GM18498 (cell line): ENCODE data around the gene MS4A4E.
"Not testable (repeated sequence)": the region's sequence is repeated elsewhere in the genome, so short reads cannot be mapped to it uniquely, and the experiment has no call there.

Source experiments
- ATAC-seq: cut with Tn5 transposase; IDR thresholded peaks from one replicate; pipeline ENCODE4 v1.9.1; 2021; ENCODE audit warnings: mild to moderate bottlenecking, moderate library complexity; ENCODE audit not compliant: unreplicated experiment

MS4A4E gene

DNA sequence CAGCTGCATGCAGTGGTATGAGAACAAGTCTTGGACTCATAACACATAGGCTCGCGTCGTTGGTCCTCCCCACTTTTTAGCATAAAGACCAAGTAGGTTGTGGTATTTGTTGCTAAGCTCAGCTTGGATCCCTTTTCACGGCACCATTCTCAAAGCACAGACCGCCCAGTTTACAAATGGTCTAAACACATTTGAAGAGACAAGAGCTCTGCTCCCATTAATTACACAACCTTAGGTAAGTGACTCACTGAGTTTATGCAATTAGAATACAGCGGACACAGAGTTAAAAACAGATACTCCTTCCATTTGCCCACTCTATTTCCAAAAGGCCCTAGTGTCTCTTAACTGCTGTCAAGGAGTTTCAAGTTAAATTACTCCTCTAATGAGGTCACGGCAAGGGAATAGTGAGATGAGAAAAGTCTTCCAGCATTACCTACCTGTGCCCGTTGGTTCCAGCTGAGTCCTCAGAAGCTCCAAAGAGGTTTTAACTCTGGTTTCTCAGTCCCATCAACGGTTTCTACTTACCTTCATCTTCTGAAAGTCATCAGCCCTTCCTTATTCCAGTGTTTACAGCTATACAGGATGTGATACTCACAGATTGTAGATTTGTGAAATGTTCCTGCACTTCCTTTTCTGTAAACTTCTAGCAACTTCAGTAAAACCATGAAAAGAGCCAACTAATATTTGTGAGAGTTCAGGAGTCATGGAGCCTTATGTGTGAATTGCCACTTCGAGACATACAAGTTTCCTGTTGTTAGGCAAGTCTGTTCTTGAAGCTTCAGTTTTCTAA lies 60.2 kb downstream of the MS4A4E start, which contains the start of gene MS4A6A:
MS4A6A (minus strand) TSS at position 543 of the 790 bp plus-strand sequence. CDS start 1,356 bp downstream, outside the sequence.
- ATAC-seq = no peak

DNA sequence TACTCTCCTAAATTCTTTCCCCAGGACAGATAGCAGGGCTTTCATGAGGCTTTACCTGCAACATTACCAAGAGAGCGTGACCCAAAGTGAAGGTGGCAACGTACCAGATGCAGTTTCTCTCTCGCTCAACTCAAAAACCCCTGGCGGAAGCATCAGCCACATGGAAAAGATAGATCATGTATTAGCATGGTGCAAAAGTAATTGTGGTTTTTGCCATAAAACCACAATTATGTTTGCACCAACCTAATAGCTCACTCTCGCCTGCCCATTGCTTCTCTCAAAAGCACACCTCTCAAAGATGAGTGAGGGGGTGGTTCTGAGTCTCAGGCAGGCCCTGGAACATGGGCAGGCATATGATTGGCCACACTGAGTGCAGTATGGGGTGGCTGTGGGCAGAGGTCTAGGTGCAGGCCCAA lies 67.1 kb downstream of the MS4A4E start:
- ATAC-seq = peak; percentile 76

DNA sequence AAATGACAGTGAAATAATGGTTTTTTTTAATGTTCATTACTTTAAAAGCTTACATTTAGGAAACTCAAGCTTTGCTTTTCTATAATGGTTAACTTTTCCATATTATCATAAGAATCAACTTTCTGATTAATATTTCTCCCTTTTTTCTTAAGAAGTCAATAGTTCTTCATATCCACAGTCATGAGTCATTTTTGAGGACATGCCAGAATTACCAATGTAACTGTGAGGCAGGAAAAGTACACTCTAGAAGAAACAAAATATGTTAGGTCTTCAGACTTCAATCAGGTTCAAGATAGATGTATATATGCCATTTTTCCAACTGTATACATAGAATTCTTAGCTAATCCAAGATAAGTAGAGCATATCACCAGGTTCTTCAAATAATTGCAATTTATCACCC lies 70.9 kb downstream of the MS4A4E start:
- no peak for ATAC-seq

DNA sequence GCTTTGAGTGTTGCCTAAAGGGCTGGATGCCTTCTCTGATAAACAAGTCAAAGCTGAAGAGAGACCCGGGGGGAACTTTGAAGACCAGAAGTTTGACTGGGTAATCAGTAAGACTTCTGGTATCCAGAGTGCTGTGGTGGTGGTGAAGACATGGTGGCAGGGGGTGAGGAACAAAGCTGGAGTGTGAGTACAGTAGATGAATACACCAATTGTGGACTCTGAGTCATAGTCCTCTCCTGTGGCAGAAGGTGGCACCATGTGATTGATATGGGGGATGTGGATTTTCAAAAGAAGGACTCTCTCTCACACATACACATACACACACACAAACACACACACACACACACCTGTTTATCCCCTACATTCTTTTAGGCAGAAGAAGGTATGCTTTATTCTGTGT lies 72.4 kb downstream of the MS4A4E start:
- no peak for ATAC-seq

DNA sequence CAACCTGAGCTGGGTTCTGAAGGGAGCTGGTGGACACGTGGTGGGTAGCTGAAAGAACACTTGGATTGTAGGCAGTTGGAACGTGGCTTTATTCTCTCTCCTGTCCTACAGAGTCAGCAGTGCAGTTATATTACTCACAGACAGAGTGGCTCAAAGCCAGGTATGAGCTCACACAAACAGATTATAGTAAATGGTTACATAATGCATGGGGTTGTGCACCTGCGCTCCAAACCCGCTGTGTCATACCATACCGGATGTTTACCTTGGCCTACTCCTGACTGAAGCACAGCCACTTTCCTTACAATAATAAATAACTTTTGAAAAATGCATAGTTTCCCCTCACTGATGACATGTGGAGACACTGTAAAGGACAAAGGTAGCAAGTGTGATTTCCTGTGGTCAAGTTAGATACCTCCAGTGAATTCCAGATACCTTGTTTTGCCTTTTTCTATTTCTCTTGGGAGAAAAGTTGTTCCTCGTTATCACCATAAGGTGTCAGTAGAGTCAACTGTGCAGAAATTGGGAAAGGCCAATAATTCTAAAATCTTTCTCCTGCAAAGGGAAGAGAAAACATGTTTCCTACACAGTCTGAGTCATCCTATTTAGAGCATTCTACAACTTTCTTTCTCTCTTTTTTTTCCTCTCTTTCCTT lies 73.5 kb downstream of the MS4A4E start:
- no peak for ATAC-seq

DNA sequence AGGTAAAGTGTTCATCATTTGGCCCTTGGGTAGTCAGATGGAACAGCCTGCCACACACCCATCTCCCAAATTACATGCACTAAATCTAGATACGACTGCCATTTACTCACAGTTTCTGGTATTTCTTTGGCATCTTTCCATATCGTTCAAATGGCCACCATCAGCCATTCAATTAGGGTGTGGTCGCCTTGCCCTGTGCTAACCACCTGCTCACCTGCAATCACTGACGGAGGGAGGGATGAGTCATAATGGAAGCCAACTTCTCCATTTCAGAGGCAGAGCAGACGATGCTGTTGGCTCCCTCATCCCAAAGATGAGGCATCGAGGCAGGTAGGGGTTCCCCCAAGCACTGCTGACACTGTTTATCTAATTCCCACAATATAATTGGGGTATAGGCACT lies 74.6 kb downstream of the MS4A4E start:
- no peak for ATAC-seq

DNA sequence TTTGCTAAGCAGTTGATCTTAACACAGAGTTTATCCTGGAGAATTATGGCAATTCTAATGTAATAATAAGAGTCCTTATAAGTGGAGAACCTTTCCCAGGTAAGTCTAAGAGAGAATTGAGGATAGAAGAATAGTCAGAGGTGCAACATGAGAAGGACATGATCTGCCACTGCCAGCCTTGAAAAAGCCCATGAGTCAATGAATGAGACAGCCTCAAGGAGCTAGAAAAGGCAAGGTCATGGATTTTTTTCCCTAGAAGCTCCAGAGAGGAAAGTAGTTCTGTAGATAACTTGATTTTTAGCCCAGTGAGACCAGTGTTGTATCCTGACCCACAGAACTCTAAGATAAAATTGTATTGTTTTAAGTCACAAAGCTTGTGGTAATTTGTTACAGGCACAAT lies 77.0 kb downstream of the MS4A4E start:
- ATAC-seq = no peak

DNA sequence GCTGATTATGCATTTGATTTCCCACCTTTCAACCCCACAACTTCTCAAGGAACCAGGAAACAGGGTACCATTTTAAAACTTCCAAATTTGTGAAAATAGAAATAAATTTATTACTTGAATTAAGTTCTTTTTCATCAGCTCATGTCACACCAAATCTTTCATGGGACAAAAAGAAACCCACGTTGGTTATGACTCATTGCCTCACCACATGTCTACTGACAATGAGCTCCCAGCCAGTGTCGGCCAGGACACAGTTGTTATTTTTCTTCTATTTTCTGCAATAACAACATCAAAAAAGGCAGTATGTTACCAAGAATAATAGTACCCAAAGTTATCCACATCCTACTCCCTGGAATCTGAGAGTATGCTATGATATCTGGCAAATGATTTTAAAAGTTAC lies 77.4 kb downstream of the MS4A4E start:
- no peak for ATAC-seq

DNA sequence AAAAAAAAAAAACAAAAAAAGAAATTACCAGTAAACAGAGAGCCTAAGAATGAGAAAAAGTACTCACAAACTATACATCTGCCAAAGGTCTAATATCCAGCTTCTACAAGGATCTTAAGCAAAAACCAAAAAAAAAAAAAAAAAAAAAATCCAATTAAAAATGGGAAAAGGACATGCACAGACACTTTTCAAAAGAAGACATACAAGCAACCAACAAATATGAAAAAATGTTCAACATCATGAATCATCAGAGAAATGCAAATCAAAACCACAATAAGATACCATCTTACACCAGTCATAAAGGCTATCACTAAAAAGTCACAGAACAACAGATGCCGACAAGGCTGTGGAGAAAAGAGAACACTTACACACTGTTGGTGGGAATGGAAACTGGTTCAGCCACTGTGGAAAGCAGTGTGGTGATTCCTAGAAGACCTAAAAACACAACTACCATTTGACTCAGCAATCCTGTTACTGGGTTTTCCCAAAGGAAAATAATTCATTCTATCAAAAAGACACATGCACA lies 78.3 kb downstream of the MS4A4E start:
- ATAC-seq = no peak

DNA sequence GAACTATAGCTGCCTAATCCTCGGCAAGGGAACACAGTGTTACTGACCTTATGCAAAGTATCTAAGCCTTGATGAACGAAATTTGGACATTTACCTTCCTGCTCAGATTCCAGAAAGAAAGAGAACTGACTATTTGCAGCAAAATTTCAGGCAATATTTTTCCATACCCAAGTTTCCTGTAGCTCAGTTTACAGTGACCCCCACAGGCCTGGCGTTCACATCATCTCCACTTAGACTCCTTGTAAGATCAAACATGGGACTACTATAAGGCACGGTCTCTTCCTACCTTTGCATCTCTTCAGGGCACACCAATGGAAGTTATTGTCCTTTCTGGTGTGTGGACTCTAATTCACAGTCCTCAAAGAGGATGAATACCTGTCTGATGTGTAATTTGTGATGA lies 81.2 kb downstream of the MS4A4E start:
- no peak for ATAC-seq

DNA sequence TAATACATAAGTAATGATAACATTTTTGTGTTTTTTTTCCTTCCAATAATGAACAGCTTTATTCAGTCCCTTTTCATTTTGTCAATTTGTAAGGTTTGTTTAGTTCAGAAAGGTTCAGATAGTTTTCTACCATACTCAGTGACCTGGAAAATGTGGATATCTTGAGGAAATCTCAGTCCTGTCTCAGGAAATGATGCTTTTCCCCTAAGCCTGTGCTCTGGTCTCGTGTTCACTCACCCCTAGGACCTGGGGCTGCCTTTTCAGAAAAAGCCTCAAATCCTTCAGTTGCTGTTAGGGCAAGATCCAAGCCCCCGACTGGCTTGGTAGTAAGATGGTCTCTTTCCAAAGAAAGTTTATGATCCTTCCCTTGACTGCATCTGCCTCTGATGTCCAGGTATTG lies 81.8 kb downstream of the MS4A4E start:
- ATAC-seq = no peak

DNA sequence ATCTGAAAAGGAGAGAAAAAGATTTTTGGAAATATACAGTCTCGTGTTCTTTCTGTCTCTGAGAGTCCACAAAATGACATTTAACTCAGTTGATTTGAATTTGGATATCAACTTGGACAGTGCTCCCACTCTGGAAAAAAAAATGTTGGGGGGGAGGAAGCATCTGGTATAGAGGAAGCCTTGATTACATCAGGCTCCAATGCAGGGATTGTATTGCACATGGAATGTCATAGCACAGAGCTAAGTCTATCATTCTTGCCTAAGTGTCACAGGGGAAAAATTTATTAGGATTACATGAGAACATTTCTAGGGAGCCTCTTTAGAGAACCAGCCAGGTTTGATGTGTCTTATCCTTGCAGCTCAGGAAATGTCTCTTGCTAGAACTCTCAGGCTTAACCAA lies 83.1 kb downstream of the MS4A4E start:
- no peak for ATAC-seq

DNA sequence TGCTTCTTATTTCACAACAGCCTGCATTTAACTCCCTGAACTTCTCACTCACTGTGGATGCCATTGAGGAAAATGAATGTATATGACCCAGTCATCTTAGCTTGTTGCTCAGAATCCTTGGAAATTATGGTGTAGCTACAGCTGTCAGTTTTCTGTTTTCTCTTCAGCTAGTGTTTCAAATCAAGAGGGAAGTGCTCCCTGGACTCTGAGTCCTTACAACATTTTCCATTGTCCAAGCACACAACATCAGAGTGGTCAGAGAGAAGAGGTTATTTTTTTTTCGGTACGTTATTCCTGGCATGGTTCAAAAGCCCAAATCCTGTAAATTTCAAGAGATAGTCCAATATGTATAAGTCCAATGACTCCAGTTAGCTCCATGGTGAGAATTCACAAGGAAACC lies 83.7 kb downstream of the MS4A4E start:
- ATAC-seq = no peak

DNA sequence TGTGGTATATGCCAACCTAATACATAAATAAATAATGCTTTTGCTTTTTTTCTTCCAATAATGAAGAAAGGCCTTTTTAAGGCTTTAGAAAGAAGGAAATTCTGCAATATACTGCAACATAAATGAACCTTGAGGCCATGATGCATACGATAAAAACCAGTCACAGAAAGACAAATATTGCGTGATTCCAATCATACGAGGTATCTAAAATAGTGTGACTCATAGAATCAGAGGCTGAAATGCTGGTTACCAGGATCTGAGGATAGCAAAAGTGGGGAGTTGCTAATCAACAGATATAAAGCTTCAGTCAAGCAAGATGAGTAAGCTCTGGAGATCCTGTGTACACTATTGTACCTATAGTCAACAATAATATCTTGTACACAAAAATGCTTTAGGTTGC lies 84.3 kb downstream of the MS4A4E start:
- ATAC-seq = no peak

DNA sequence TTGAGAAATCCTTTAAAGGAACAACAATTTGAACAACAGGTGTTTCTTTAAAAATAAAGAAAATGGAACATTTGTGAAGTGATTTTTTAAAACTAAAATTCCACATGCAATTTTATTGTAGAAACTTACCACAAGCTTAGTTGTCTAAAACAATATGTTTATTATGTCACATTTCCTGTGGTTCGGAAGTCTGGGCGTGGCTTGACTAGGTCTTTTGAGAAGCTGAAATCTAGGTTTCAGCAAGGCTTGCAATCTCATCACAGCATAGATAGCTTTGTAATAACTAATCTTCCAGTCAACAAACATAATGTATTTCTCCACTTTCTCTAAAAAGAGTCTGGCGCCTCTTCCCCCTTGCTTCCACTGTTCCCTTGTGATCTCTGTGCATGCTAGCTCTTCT lies 87.0 kb downstream of the MS4A4E start:
- ATAC-seq = no peak

DNA sequence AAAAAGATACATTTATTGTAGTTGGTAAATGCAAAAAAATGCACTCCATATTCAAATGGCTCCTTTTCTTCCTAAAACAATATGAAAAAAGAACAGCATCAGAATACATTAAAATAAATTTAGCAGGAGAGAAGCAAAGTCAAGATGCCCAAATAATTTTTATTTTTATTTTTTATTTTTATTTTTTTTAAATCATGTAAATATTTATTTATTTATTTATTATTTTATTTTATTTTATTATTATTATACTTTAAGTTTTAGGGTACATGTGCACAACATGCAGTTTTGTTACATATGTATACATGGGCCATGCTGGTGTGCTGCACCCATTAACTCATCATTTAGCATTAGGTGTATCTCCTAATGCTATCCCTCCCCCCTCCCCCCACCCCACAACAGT lies 90.2 kb downstream of the MS4A4E start:
- ATAC-seq = not testable (repeated sequence)

DNA sequence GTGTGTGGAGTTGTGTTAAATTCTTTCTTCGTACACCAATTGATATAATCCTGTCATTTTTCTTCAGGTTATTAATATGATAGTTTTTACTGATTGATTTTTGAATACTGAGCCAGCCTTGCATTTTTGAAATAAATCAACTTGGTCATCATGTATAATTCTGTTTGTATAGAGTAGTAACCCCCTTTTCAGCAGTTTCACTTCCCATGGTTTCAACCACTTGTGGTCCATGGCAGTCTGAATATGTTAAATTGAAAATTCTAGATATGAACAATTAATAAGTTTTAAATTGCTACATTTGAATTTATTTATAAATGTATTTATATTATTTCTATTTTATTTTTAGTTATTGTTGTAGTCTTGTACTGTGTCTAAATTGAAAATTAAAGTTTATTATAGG lies 92.7 kb downstream of the MS4A4E start:
- no peak for ATAC-seq
